ENCODE data around the gene RUBCN. TPM values are rescaled to one million over a fixed set of nuclear protein-coding genes. Genes with fewer than 3 reads are reported as not detected.

The RUBCN gene
- total and polyA plus RNA-seq, 10 of the 15 experiments (the other 5 are each of a cell fraction or from before 2014, with no cell fraction given), result 15.5 to 79.9 (median 40.4) TPM

DNA sequence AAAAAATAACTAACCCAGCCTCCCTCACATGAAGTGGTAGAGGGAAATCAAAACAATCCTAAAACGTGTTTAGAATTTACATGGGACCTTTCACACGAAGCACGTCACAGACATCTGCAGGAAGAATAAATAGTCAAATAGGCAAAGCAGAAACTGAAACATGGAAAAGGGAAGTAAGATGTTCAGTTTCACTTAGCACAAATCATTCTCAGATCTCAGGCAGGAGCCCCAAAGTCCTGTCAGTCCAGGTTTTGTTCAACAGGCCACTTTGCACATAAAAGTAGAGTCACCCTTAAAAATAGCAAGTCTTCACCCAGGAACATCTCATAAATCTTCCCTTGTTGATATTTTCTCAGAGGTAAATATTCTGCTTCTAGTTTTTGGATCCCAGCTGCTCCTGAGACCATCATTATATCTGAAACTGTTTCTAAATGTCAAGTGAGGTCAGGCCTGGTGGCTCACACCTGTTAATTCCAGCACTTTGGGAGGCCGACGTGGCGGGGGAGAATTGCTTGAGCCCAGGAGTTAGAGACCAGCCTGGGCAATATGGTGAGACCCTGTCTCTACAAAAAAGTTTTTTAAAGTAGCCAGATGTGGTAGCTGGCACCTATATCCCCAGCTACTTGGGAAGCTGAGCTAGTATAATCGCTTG, 1.9 kb downstream of the RUBCN start (continued):
- TF ChIP-seq, protein P1, sequence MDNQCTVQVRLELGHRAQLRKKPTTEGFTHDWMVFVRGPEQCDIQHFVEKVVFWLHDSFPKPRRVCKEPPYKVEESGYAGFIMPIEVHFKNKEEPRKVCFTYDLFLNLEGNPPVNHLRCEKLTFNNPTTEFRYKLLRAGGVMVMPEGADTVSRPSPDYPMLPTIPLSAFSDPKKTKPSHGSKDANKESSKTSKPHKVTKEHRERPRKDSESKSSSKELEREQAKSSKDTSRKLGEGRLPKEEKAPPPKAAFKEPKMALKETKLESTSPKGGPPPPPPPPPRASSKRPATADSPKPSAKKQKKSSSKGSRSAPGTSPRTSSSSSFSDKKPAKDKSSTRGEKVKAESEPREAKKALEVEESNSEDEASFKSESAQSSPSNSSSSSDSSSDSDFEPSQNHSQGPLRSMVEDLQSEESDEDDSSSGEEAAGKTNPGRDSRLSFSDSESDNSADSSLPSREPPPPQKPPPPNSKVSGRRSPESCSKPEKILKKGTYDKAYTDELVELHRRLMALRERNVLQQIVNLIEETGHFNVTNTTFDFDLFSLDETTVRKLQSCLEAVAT (IDR thresholded peaks at IDR 0.05), result no peak
- TF ChIP-seq GATAD2B (conservative IDR thresholded peaks at IDR 0.05; ENCODE audit: low read depth) (peak; percentile 61; the same call in 1 of the 2 replicates), PML (IDR thresholded peaks at IDR 0.05; ENCODE audit: low read length) (no peak; the same call in 1 of the 2 replicates), NFIC (IDR thresholded peaks at IDR 0.05; ENCODE audit: low read depth, low read length) (peak; percentile 68; the same call in 1 of the 2 replicates), JUNB (IDR thresholded peaks at IDR 0.05) (peak; percentile 56), MXI1 (IDR thresholded peaks at IDR 0.05; ENCODE audit: low read depth, low read length) (peak; percentile 89; the same call in 1 of the 2 replicates), IKZF1 (conservative IDR thresholded peaks at IDR 0.05) (peak; percentile 81), ZBTB33 (IDR thresholded peaks at IDR 0.05) (no peak), CREM (IDR thresholded peaks at IDR 0.05; ENCODE audit: low read depth) (peak; percentile 82), TAF1 (IDR thresholded peaks at IDR 0.05; ENCODE audit: borderline replicate concordance, low read depth, low read length) (0 out of 2 replicates have a peak, but pooled peaks have one; percentile 47), FOS (IDR thresholded peaks at IDR 0.05; ENCODE audit: borderline replicate concordance, extremely low read depth, insufficient read length) (no peak), NBN (IDR thresholded peaks at IDR 0.05) (no peak), SIN3A (IDR thresholded peaks at IDR 0.05; ENCODE audit: low read depth, low read length) (peak; percentile 32; the same call in 1 of the 2 replicates), MTA3 (IDR thresholded peaks at IDR 0.05; ENCODE audit: borderline replicate concordance, low read length) (peak; percentile 35; the same call in 1 of the 2 replicates), IKZF2 (IDR thresholded peaks at IDR 0.05) (peak; percentile 89 to 91), TARDBP (IDR thresholded peaks at IDR 0.05; ENCODE audit: borderline replicate concordance) (no peak), NFYA (IDR thresholded peaks at IDR 0.05; ENCODE audit: borderline replicate concordance, low read depth, low read length) (no peak), YBX1 (IDR thresholded peaks at IDR 0.05) (no peak), SIX5 (IDR thresholded peaks at IDR 0.05; ENCODE audit: low read depth, low read length, severe bottlenecking) (no peak), RBBP5 (conservative IDR thresholded peaks at IDR 0.05) (no peak)
- TF ChIP-seq, protein P2, sequence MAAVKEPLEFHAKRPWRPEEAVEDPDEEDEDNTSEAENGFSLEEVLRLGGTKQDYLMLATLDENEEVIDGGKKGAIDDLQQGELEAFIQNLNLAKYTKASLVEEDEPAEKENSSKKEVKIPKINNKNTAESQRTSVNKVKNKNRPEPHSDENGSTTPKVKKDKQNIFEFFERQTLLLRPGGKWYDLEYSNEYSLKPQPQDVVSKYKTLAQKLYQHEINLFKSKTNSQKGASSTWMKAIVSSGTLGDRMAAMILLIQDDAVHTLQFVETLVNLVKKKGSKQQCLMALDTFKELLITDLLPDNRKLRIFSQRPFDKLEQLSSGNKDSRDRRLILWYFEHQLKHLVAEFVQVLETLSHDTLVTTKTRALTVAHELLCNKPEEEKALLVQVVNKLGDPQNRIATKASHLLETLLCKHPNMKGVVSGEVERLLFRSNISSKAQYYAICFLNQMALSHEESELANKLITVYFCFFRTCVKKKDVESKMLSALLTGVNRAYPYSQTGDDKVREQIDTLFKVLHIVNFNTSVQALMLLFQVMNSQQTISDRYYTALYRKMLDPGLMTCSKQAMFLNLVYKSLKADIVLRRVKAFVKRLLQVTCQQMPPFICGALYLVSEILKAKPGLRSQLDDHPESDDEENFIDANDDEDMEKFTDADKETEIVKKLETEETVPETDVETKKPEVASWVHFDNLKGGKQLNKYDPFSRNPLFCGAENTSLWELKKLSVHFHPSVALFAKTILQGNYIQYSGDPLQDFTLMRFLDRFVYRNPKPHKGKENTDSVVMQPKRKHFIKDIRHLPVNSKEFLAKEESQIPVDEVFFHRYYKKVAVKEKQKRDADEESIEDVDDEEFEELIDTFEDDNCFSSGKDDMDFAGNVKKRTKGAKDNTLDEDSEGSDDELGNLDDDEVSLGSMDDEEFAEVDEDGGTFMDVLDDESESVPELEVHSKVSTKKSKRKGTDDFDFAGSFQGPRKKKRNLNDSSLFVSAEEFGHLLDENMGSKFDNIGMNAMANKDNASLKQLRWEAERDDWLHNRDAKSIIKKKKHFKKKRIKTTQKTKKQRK (IDR thresholded peaks at IDR 0.05; ENCODE audit: low read depth, low read length), result no peak
- TF ChIP-seq, protein P3, sequence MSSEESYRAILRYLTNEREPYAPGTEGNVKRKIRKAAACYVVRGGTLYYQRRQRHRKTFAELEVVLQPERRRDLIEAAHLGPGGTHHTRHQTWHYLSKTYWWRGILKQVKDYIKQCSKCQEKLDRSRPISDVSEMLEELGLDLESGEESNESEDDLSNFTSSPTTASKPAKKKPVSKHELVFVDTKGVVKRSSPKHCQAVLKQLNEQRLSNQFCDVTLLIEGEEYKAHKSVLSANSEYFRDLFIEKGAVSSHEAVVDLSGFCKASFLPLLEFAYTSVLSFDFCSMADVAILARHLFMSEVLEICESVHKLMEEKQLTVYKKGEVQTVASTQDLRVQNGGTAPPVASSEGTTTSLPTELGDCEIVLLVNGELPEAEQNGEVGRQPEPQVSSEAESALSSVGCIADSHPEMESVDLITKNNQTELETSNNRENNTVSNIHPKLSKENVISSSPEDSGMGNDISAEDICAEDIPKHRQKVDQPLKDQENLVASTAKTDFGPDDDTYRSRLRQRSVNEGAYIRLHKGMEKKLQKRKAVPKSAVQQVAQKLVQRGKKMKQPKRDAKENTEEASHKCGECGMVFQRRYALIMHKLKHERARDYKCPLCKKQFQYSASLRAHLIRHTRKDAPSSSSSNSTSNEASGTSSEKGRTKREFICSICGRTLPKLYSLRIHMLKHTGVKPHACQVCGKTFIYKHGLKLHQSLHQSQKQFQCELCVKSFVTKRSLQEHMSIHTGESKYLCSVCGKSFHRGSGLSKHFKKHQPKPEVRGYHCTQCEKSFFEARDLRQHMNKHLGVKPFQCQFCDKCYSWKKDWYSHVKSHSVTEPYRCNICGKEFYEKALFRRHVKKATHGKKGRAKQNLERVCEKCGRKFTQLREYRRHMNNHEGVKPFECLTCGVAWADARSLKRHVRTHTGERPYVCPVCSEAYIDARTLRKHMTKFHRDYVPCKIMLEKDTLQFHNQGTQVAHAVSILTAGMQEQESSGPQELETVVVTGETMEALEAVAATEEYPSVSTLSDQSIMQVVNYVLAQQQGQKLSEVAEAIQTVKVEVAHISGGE (CRISPR knock-in tag; IDR thresholded peaks at IDR 0.05), result no peak

Measured in GM12878 (cell line).